ENCODE data around the gene MARCHF2. TPM values are rescaled to one million over a fixed set of nuclear protein-coding genes. Genes with fewer than 3 reads are reported as not detected.
A peak's percentile ranks its signal among the peaks of the same experiment; 100 is the strongest.

Gene MARCHF2
- total RNA-seq, 2 donors from 2014 or later, result 32.9 to 35.9 TPM

DNA sequence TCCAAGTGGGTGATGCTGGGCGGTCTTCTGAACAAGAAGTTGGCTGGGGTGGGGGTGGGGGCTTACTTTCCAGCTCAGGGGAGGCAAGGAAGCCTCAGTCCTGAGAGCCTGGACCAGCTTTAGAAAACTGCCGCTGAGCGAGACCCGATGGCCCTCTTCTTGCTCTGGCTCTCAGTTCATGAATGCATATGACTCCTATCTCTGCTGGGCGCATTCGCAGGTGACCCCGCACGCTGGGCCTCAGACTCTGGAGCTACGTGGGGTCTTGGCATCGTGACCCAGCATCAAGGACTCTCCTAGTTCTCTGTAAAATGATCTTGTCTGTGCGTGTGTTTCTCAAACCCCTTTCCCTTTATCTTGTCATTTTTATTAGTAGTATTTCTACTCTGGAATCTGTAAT lies 69.6 kb downstream of the MARCHF2 start:
- H3K36me3 ChIP-seq (replicated peaks in 1 of 2; ENCODE audit: insufficient read depth in 1 of 2, low read depth in 2 of 2), result peaks cover 26 to 34% of the 10 kb centered on the region in 2 donors
- H3K4me1 ChIP-seq, result peaks cover 33% of the 10 kb centered on the region
- DNase-seq (no peak), ATAC-seq (no peak)
- no peak overlapping the region for H3K4me3 ChIP-seq
- no peaks in the 10 kb centered on the region for H3K27me3 ChIP-seq
- H3K9me3 ChIP-seq, result no peaks in the 10 kb centered on the region
- H3K27ac ChIP-seq, result no peak overlapping the region
- no peak for TF ChIP-seq POLR2A (IDR thresholded peaks at IDR 0.05)
- TF ChIP-seq, protein P1, sequence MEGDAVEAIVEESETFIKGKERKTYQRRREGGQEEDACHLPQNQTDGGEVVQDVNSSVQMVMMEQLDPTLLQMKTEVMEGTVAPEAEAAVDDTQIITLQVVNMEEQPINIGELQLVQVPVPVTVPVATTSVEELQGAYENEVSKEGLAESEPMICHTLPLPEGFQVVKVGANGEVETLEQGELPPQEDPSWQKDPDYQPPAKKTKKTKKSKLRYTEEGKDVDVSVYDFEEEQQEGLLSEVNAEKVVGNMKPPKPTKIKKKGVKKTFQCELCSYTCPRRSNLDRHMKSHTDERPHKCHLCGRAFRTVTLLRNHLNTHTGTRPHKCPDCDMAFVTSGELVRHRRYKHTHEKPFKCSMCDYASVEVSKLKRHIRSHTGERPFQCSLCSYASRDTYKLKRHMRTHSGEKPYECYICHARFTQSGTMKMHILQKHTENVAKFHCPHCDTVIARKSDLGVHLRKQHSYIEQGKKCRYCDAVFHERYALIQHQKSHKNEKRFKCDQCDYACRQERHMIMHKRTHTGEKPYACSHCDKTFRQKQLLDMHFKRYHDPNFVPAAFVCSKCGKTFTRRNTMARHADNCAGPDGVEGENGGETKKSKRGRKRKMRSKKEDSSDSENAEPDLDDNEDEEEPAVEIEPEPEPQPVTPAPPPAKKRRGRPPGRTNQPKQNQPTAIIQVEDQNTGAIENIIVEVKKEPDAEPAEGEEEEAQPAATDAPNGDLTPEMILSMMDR (IDR thresholded peaks at IDR 0.05), result no peak
- intact Hi-C loops (cut with DNase I), result no loop called here
- WGBS, 2 donors, result 89 to 91% methylated on average over 11 of the region's 11 CpGs

DNA sequence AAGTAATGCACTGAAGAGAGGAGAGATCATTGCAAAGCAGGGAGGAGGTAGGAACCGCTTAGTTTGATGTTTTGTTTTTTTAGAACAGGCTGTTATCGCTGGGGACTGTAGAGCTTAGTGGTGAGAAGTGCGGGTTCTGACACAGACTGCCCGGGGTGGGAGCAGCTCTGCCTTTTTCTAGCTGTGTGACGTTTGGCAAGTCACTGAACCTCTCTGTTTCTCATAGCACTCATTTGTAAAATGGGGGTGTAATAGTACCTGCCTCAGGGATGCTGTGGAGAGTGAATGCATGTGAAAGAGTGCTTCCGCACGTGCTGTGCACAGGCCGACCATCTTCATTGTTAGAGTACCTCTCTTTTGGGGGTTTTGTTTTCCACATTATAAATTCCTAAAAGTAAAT lies 70.1 kb downstream of the MARCHF2 start:
- TF ChIP-seq POLR2A (IDR thresholded peaks at IDR 0.05), result no peak
- TF ChIP-seq, protein P1 (IDR thresholded peaks at IDR 0.05), result no peak
- no peak for DNase-seq
- ATAC-seq, result no peak
- Histone ChIP-seq H3K9me3 (no peaks in the 10 kb centered on the region), H3K4me1 (peaks cover 29% of the 10 kb centered on the region), H3K27ac (no peak overlapping the region), H3K36me3 (replicated peaks in 1 of 2; ENCODE audit: insufficient read depth in 1 of 2, low read depth in 2 of 2) (peaks cover 28 to 39% of the 10 kb centered on the region in 2 donors), H3K4me3 (no peak overlapping the region), H3K27me3 (no peaks in the 10 kb centered on the region)
- intact Hi-C loops (cut with DNase I), result no loop called here
- WGBS, 2 donors, result 88 to 94% methylated on average over 8 of the region's 8 CpGs

- no peak overlapping the region for H3K4me3 ChIP-seq
Measured at GRCh38 chr19:8484331-8484894, 71.3 kb downstream of the MARCHF2 start.

GRCh38 chr19:8485561-8486371 lies 72.7 kb downstream of the MARCHF2 start:
- Histone ChIP-seq H3K4me3 (no peak overlapping the region), H3K9me3 (no peaks in the 10 kb centered on the region), H3K27ac (no peak overlapping the region), H3K27me3 (no peaks in the 10 kb centered on the region), H3K36me3 (replicated peaks in 1 of 2; ENCODE audit: insufficient read depth in 1 of 2, low read depth in 2 of 2) (peaks cover 28 to 44% of the 10 kb centered on the region in 2 donors), H3K4me1 (peaks cover 19% of the 10 kb centered on the region)
- no peak for DNase-seq
- intact Hi-C loops (cut with DNase I), result no loop called here
- 96 to 98% methylated on average over 24 to 54 of the region's 62 CpGs for WGBS, 2 donors
- TF ChIP-seq POLR2A (IDR thresholded peaks at IDR 0.05), result no peak
- TF ChIP-seq, protein P1 (IDR thresholded peaks at IDR 0.05), result no peak
- no peak for ATAC-seq

More at GRCh38 chr19:8484331-8484894, 71.3 kb downstream of the MARCHF2 start:
- Histone ChIP-seq H3K27me3 (no peaks in the 10 kb centered on the region), H3K36me3 (replicated peaks in 1 of 2; ENCODE audit: insufficient read depth in 1 of 2, low read depth in 2 of 2) (peaks cover 28 to 44% of the 10 kb centered on the region in 2 donors), H3K4me1 (peaks cover 26% of the 10 kb centered on the region), H3K27ac (peak overlapping the region in 1 of 4 donors; percentile 8), H3K9me3 (no peaks in the 10 kb centered on the region)
- ATAC-seq, result no peak
- WGBS, 2 donors, result 77 to 90% methylated on average over 15 to 18 of the region's 18 CpGs
- peak in 1 of 4 donors; percentile 71 for DNase-seq
- TF ChIP-seq, protein P1 (IDR thresholded peaks at IDR 0.05), result no peak
- TF ChIP-seq POLR2A (IDR thresholded peaks at IDR 0.05), result no peak
- intact Hi-C loops (cut with DNase I), result no loop called here
